Omental fat pad (tissue), 4 donors: ENCODE data around the gene OSBPL1A. TPM values are rescaled to one million over a fixed set of nuclear protein-coding genes. Genes with fewer than 3 reads are reported as not detected.

Experiments used
- ATAC-seq: fragments of 150-250 bp; one replicate; pipeline ENCODE4 v1.9.1; 2016; ENCODE audit warnings: mild to moderate bottlenecking, moderate library complexity; ENCODE audit not compliant: low FRiP score
- DNase-seq: peaks from one replicate; pipeline ENCODE4 v3.0.0-alpha.2; 2019; ENCODE audit warnings: low spot score
- CTCF ChIP-seq, 3 donors: fragments of 450-650 bp; IDR thresholded peaks; one replicate each; pipeline ENCODE4 v1.5.1; 2016 to 2017; ENCODE audit warnings: antibody characterized with exemption in 3 of 3, mild to moderate bottlenecking in 3 of 3, moderate library complexity in 2 of 3
- small RNA-seq: library from RNA; depleted of rRNA; stranded (forward); fragments of <200 nt; gene quantifications from one replicate; pipeline ENCODE3, GENCODE V24; 2016
- total RNA-seq, 4 donors: library from RNA; depleted of rRNA; stranded (reverse); fragments of >200 nt; gene quantifications; one replicate each; pipeline ENCODE4 v1.1.0, GENCODE V29; 2016

OSBPL1A gene
- total RNA-seq, 4 donors from 2014 or later: 67.1 to 123 (median 109) TPM

GRCh38 chr18:24118750-24119577 lies 278.7 kb downstream of the OSBPL1A start:
- DNase-seq (peak; percentile 59), ATAC-seq (peak; percentile 66)

DNA sequence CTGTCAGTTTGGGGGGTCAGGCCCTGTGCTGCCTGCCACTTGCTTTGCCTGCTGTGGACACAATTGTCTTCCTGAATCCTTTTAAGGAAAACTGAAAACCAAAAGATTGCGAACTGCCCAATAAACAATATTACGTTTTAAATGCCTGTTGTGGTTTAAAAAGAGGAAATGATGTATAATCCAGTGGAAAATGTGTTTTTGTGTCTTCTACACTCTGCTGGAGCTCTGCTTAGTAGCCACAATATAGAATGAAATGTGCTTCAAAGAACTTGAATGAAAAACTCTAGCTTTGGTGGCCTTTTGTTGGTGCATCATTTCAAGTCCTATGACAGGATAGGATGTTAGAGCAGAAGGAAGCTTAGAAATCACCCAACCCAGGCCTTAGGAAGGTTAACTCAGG lies 282.0 kb downstream of the OSBPL1A start:
- ATAC-seq: no peak
- no peak for TF ChIP-seq CTCF (IDR thresholded peaks at IDR 0.05)
- DNase-seq: no peak

More at GRCh38 chr18:24118750-24119577, 278.7 kb downstream of the OSBPL1A start:
- TF ChIP-seq CTCF (IDR thresholded peaks at IDR 0.05): peak in 2 of 3 donors; percentile 13 to 61

DNA sequence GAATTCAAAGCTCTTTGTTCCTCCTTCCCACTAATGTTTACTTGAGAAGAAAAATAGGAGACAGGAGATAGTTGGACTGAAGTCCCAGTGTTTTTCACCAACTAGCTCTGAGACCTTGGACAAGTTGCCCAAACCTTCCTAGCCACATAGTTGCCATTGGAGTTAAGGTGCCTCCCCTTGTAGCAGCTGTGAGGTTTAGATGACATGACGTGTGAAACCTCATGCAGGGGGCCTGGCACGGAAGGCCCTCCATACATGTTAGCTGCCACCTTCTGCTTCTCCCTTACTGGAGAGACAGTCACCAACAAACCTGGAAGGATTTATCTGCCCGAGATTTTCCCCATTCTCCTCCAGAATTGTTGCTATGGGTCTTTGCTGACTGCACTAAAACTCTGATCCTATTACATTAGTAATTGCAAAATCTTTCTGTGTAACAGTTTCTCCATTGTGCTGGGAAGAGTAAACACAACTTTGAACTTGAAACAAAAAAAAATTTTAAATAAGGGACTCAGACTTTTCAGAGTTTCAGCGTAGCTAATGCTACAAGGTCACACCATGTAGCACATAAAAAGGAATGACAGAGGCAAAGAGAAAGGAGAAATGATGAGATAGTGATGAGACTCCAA lies 282.6 kb downstream of the OSBPL1A start:
- DNase-seq: no peak
- ATAC-seq: no peak
- no peak for TF ChIP-seq CTCF (IDR thresholded peaks at IDR 0.05)

- ATAC-seq (no peak), DNase-seq (no peak)
- no peak for TF ChIP-seq CTCF (IDR thresholded peaks at IDR 0.05)
These were observed 284.6 kb downstream of the OSBPL1A start for GRCh38 chr18:24112874-24113615.

DNA sequence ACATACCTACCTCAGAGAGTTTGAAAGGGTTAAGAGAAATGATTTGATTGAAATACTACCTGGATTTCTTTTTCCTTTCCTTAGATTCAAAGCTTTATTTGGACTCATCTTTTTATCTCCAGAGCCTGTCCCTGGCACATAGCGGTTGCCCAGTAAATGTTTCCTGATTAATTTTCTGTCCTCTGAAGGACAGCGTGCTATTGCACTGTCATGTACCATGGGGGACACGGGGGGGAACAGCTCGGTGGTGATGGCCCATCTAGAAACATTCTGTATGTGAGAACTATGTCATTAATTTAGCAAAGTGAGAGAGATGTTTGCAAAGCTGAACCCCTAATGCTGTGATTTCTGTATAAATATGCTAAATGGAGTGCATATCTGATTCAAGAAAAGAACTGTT lies 285.2 kb downstream of the OSBPL1A start:
- DNase-seq (no peak), ATAC-seq (no peak)
- TF ChIP-seq CTCF (IDR thresholded peaks at IDR 0.05): no peak

Small RNA genes within 50 kb of the gene (small RNA-seq; reads per million reads assigned to genes)
- gene MIR320C2 (not detected), gene RF00017 (not detected), gene RF00019 (not detected), gene RNA5SP452 (not detected), gene RNU5A-6P (not detected), gene RNU6-435P (not detected)

Other genes starting within 250 kb of the OSBPL1A start
- gene IMPACT, start 28.8 kb upstream of the OSBPL1A start, total RNA-seq: 10 to 100 TPM; 14.9 to 22.9 (median 20.3) TPM
- under 1 TPM in 1 of 4 donors, not detected in 3; 0.84 TPM for gene HRH4, start 62.8 kb upstream of the OSBPL1A start, total RNA-seq